Measurements from ENCODE around the gene HS3ST5. TPM values are rescaled to one million over a fixed set of nuclear protein-coding genes. Genes with fewer than 3 reads are reported as not detected.
"Not testable (repeated sequence)": the region's sequence is repeated elsewhere in the genome, so short reads cannot be mapped to it uniquely, and the experiment has no call there.

Gene HS3ST5
- total RNA-seq, 1 donor from 2014 or later: 0.12 TPM

- H3K27me3 ChIP-seq (ENCODE audit: low read depth): no peaks in the 10 kb centered on the region
- intact Hi-C loops (cut with DNase I): no loop called here
- H3K9me3 ChIP-seq: no peaks in the 10 kb centered on the region
- no peak overlapping the region for H3K4me3 ChIP-seq
- no peaks in the 10 kb centered on the region for H3K4me1 ChIP-seq
- DNase-seq: no peak
- no peak for TF ChIP-seq CTCF (IDR thresholded peaks at IDR 0.05)
- no peaks in the 10 kb centered on the region for H3K36me3 ChIP-seq
- no peak overlapping the region for H3K27ac ChIP-seq
- ATAC-seq: no peak
Measured at GRCh38 chr6:114033606-114034005, 309.2 kb downstream of the HS3ST5 start.

- no peak for TF ChIP-seq CTCF (IDR thresholded peaks at IDR 0.05)
- Histone ChIP-seq H3K36me3 (no peaks in the 10 kb centered on the region), H3K4me3 (no peak overlapping the region), H3K9me3 (no peaks in the 10 kb centered on the region), H3K4me1 (no peaks in the 10 kb centered on the region), H3K27ac (no peak overlapping the region), H3K27me3 (ENCODE audit: low read depth) (no peaks in the 10 kb centered on the region)
- DNase-seq (no peak), ATAC-seq (no peak)
- intact Hi-C loops (cut with DNase I): no loop called here
Measured at GRCh38 chr6:114032721-114033120, 310.1 kb downstream of the HS3ST5 start.

GRCh38 chr6:114030767-114031166 is 312.1 kb downstream of the HS3ST5 start:
- Histone ChIP-seq H3K4me1 (no peaks in the 10 kb centered on the region), H3K36me3 (no peaks in the 10 kb centered on the region), H3K27ac (no peak overlapping the region), H3K4me3 (no peak overlapping the region), H3K9me3 (no peaks in the 10 kb centered on the region), H3K27me3 (ENCODE audit: low read depth) (no peaks in the 10 kb centered on the region)
- intact Hi-C loops (cut with DNase I): no loop called here
- no peak for ATAC-seq
- no peak for TF ChIP-seq CTCF (IDR thresholded peaks at IDR 0.05)
- DNase-seq: no peak

GRCh38 chr6:114024746-114025145 is 318.1 kb downstream of the HS3ST5 start:
- Histone ChIP-seq H3K4me3 (no peak overlapping the region), H3K27ac (no peak overlapping the region), H3K9me3 (no peaks in the 10 kb centered on the region), H3K36me3 (no peaks in the 10 kb centered on the region), H3K4me1 (no peaks in the 10 kb centered on the region), H3K27me3 (ENCODE audit: low read depth) (no peaks in the 10 kb centered on the region)
- DNase-seq (no peak), ATAC-seq (no peak)
- intact Hi-C loops (cut with DNase I): no loop called here
- TF ChIP-seq CTCF (IDR thresholded peaks at IDR 0.05): no peak

- ATAC-seq (no peak), DNase-seq (no peak)
- no peaks in the 10 kb centered on the region for H3K4me1 ChIP-seq
- H3K27ac ChIP-seq: no peak overlapping the region
- H3K9me3 ChIP-seq: no peaks in the 10 kb centered on the region
- H3K4me3 ChIP-seq: no peak overlapping the region
- H3K27me3 ChIP-seq (ENCODE audit: low read depth): no peaks in the 10 kb centered on the region
- intact Hi-C loops (cut with DNase I): no loop called here
- TF ChIP-seq CTCF (IDR thresholded peaks at IDR 0.05): no peak
- no peaks in the 10 kb centered on the region for H3K36me3 ChIP-seq
Measured at GRCh38 chr6:114020196-114020595, 322.6 kb downstream of the HS3ST5 start.

- not testable (repeated sequence) for H3K27ac ChIP-seq, H3K9me3 ChIP-seq, H3K4me3 ChIP-seq
Measured at GRCh38 chr6:114017146-114017545, 325.7 kb downstream of the HS3ST5 start.

GRCh38 chr6:114014106-114014505 is 328.7 kb downstream of the HS3ST5 start:
- H3K27ac ChIP-seq, H3K9me3 ChIP-seq, H3K36me3 ChIP-seq: not testable (repeated sequence)

More at GRCh38 chr6:114017146-114017545, 325.7 kb downstream of the HS3ST5 start:
- H3K36me3 ChIP-seq; intact Hi-C loops (cut with DNase I); H3K27me3 ChIP-seq (ENCODE audit: low read depth); H3K4me1 ChIP-seq; DNase-seq; ATAC-seq: not testable (repeated sequence)

GRCh38 chr6:114011486-114011885 is 331.3 kb downstream of the HS3ST5 start:
- H3K36me3 ChIP-seq; H3K4me1 ChIP-seq; H3K9me3 ChIP-seq; intact Hi-C loops (cut with DNase I); H3K4me3 ChIP-seq; H3K27me3 ChIP-seq (ENCODE audit: low read depth); H3K27ac ChIP-seq; DNase-seq: not testable (repeated sequence)
- ATAC-seq: peak in 1 of 2 donors; percentile 65

More at GRCh38 chr6:114014106-114014505, 328.7 kb downstream of the HS3ST5 start:
- H3K27me3 ChIP-seq (ENCODE audit: low read depth); DNase-seq; ATAC-seq; H3K4me1 ChIP-seq; H3K4me3 ChIP-seq; intact Hi-C loops (cut with DNase I): not testable (repeated sequence)
